GM18519 (cell line): Measurements from ENCODE around the gene ZNF462.
"Not testable (repeated sequence)": the region's sequence is repeated elsewhere in the genome, so short reads cannot be mapped to it uniquely, and the experiment has no call there.

Experiments
- ATAC-seq: cut with Tn5 transposase; IDR thresholded peaks from one replicate; pipeline ENCODE4 v1.9.1; 2021; ENCODE audit warnings: mild to moderate bottlenecking, moderate library complexity; ENCODE audit not compliant: unreplicated experiment, low FRiP score

The ZNF462 gene

GRCh38 chr9:106982636-106983035 is 119.7 kb downstream of the ZNF462 start:
- no peak for ATAC-seq

- ATAC-seq, result no peak
Observed at GRCh38 chr9:106983346-106983745, 120.4 kb downstream of the ZNF462 start.

- not testable (repeated sequence) for ATAC-seq
Observed at GRCh38 chr9:106989904-106990303, 126.9 kb downstream of the ZNF462 start.

GRCh38 chr9:106992186-106992585 is 129.2 kb downstream of the ZNF462 start:
- ATAC-seq, result no peak

- ATAC-seq, result no peak
Observed at GRCh38 chr9:106993603-106994002, 130.6 kb downstream of the ZNF462 start.

- ATAC-seq, result no peak
Observed at GRCh38 chr9:106994463-106994862, 131.5 kb downstream of the ZNF462 start.

- no peak for ATAC-seq
Observed at GRCh38 chr9:107000218-107000617, 137.3 kb downstream of the ZNF462 start.

- no peak for ATAC-seq
Observed at GRCh38 chr9:107005201-107005600, 142.2 kb downstream of the ZNF462 start.

- ATAC-seq, result no peak
Observed at GRCh38 chr9:107007402-107007801, 144.4 kb downstream of the ZNF462 start.

- ATAC-seq, result no peak
Observed at GRCh38 chr9:107008011-107008410, 145.0 kb downstream of the ZNF462 start.

GRCh38 chr9:107008447-107008846 is 145.5 kb downstream of the ZNF462 start:
- ATAC-seq, result no peak

GRCh38 chr9:107016383-107016782 is 153.4 kb downstream of the ZNF462 start:
- ATAC-seq, result no peak

- no peak for ATAC-seq
Observed at GRCh38 chr9:107018861-107019545, 156.0 kb downstream of the ZNF462 start.

- no peak for ATAC-seq
Observed at GRCh38 chr9:107020040-107020530, 157.1 kb downstream of the ZNF462 start.

GRCh38 chr9:107024193-107024592 is 161.2 kb downstream of the ZNF462 start:
- ATAC-seq, result peak; percentile 78

- ATAC-seq, result no peak
Observed at GRCh38 chr9:107025260-107026035, 162.5 kb downstream of the ZNF462 start.

GRCh38 chr9:107029146-107029545 is 166.2 kb downstream of the ZNF462 start:
- no peak for ATAC-seq

GRCh38 chr9:107033966-107034365 is 171.0 kb downstream of the ZNF462 start:
- ATAC-seq, result no peak

GRCh38 chr9:107034831-107035230 is 171.9 kb downstream of the ZNF462 start:
- no peak for ATAC-seq

- no peak for ATAC-seq
Observed at GRCh38 chr9:107036367-107036766, 173.4 kb downstream of the ZNF462 start.

- no peak for ATAC-seq
Observed at GRCh38 chr9:107039542-107039941, 176.6 kb downstream of the ZNF462 start.

- no peak for ATAC-seq
Observed at GRCh38 chr9:107042606-107043005, 179.6 kb downstream of the ZNF462 start.
